ENCODE measurements around the gene FREY1.

FREY1 gene

GRCh38 chr11:45928535-45929215 is 21.6 kb upstream of the FREY1 start:
- no peak for DNase-seq

DNA sequence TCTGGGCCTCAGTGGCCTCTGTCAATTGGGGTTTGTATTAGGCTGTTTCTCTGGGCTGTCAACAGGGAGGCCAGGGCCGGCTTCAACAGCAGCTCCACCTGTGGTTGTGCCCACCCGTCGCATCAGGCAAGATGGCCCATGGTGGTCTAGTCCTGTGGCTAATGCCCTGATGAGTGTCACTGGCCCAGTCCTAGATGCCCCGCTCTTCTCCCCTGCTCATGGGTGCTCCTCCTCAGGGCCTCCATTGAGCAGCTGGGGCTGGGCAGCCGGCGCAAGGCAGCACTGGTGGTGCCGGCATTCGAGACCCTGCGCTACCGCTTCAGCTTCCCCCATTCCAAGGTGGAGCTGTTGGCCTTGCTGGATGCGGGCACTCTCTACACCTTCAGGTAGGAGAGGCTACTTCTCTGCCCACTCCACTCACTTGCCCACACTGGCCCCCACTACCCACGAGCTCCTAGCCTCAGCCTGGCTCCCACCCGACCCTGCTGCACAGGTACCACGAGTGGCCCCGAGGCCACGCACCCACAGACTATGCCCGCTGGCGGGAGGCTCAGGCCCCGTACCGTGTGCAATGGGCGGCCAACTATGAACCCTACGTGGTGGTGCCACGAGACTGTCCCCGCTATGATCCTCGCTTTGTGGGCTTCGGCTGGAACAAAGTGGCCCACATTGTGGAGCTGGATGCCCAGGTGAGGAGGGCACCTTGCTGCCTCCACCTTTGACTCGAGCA is 20.8 kb upstream of the FREY1 start:
- no peak for DNase-seq

DNA sequence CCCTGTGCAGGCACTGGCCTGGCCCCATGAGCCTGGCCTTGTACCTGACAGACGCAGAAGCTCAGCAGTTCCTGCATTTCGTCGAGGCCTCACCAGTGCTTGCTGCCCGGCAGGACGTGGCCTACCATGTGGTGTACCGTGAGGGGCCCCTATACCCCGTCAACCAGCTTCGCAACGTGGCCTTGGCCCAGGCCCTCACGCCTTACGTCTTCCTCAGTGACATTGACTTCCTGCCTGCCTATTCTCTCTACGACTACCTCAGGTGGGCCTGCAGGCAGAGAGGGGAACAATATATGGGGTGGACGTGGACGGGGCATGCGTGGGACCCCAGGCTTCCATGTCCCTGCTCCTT is 20.2 kb upstream of the FREY1 start:
- no peak for DNase-seq

GRCh38 chr11:45926536-45927331 is 19.7 kb upstream of the FREY1 start:
- no peak for DNase-seq

GRCh38 chr11:45926001-45926401 is 18.9 kb upstream of the FREY1 start:
- no peak for DNase-seq

DNA sequence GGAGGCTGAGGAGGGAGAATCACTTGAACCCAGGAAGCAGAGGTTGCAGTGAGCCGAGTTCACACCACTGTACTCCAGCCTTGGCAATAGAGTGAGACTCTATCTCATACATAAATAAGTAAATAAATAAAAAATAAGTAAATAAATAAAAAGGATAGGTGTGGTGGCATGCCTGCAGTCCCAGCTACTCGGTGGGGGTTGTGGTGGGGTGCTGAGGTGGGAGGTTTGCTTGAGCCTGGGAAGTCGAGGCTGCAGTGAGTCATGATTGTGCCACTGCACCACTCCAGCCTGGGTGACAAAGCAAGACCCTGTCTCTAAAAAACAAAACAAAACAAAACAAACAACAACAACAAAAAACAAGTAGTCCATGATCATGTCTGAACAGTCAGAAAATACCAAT is 18.5 kb upstream of the FREY1 start:
- DNase-seq, result no peak

- no peak for DNase-seq
Measured at GRCh38 chr11:45924927-45925326, 17.9 kb upstream of the FREY1 start.

- DNase-seq, result no peak
Measured at GRCh38 chr11:45924036-45924915, 17.2 kb upstream of the FREY1 start.

DNA sequence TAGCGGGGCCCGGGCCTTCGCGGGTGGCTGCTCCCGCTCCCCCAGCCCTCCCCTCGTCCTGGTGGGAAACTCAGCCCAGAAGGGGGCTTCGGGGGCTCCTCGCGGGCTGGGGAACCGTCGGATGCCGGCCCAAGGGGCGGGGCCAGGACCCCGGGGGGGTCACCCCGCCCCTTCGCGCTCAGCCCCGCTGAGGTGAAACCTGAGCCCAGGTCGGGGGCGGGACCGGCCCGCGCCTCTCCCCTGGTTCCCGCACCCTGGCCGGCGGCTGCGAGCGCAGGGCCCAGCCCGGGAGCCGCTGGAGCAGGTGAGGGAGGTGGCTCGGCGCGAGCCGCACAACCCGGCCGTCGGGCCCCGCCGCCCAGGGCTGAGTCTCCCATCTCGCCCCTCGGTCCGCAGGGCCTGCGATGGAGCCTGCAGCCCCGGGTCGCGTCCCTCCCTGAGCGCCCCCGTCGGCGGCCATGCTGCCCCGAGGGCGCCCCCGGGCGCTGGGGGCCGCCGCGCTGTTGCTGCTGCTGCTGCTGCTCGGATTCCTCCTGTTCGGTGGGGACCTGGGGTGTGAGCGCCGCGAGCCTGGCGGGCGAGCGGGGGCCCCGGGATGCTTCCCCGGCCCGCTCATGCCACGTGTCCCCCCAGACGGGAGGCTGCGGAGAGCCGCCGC is 15.5 kb upstream of the FREY1 start, which contains the start of gene LARGE2:
Gene LARGE2, plus strand, starts transcription at position 232 of the 658 bp plus-strand sequence. Its CDS starts 227 bp downstream, at position 459.
- peak; percentile 77 for DNase-seq

GRCh38 chr11:45921561-45922424 is 14.7 kb upstream of the FREY1 start:
- peak; percentile 89 for DNase-seq

GRCh38 chr11:45920531-45921477 is 13.7 kb upstream of the FREY1 start:
- no peak for DNase-seq

GRCh38 chr11:45919806-45920530 is 12.9 kb upstream of the FREY1 start:
- no peak for DNase-seq

GRCh38 chr11:45918962-45919675 is 12.0 kb upstream of the FREY1 start:
- no peak for DNase-seq

DNA sequence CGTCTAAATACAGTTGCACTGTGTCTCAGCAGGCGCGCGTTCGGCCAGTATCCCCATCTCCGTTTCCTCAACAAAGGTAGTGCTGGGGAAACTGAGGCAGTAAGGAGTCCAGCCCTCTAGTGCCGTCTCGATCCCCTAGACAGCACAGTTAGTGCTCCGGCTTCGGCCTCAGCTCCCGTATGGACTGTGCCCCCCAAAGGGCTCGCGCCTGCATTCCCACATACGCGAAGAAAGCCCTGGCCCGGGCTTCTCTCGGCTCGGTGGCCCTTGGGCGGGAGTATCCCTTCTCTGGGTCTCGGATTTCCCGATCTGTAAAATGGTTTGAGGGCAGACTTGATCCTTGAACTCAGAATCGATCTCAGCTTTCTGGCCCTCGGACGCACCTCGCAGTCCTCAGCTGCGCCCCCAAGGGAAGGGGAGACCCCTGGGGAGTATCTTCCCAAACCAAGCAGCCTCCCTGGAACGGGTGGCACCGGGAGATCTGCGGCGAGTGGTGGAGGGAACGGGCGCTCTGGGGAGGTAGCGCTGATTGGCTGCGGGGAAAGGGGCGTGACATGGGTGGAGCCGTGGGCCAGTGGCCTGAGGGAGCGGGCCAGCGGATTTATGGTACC is 11.4 kb upstream of the FREY1 start:
- peak; percentile 89 for DNase-seq

DNA sequence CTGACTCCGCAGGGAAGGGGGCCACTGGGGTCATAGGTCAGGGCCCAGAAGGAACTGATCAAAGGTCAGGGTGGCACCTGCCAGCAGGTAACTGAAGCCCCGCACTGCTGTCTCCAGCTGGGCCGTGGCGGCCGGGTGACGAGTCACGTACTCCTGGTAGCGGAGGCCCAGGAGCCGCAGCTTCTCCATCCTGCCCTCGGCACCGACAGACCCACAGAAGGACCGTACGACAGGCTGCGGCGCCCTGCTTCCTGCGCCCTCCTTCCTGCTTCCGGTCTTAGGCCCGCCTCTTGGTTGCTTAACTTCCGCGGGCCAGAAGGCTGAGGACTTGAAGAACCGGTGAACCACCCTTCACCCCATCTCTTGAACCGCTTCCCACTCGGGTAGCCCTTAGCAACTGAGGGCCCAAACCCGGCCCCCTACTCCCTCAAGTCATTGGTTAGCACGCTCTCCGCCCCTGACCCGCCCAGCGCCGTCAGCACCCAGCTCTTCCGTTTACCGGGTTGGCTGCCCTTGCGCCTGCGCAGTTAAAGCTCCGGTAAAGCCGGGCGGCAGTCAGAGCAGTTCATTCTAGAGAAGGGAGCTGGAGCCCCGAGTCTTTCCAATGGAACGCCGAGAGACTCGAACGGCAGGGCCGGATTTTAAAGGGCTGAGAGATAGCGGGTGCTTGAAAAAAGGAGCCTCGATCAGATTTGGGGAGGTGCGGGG is 10.7 kb upstream of the FREY1 start, which contains the start of gene PEX16:
Gene PEX16, minus strand, starts transcription at position 255 of the 708 bp plus-strand sequence. Its CDS starts 66 bp downstream, at position 189.
- DNase-seq, result peak; percentile 99

GRCh38 chr11:45917286-45917622 is 10.2 kb upstream of the FREY1 start:
- DNase-seq, result peak; percentile 57

GRCh38 chr11:45915446-45915845 is 8.4 kb upstream of the FREY1 start:
- no peak for DNase-seq

Data from NCI-H69 (cell line).